Mesendoderm (in vitro differentiated cells): ENCODE results near the gene EPHA2.

Experiments
- DNase-seq: peaks from one replicate; pipeline ENCODE4 v3.0.0; 2013
- H2AK5ac ChIP-seq: 2 replicates; pipeline ENCODE4 v1.6.1; 2013; ENCODE audit warnings: low read length, inconsistent platforms
- H2BK120ac ChIP-seq: 2 replicates; pipeline ENCODE4 v1.6.1; 2013; ENCODE audit warnings: low read depth, mild to moderate bottlenecking, low read length, moderate library complexity, mixed read lengths
- H2BK15ac ChIP-seq: replicated peaks from 2 replicates; pipeline ENCODE4 v1.6.1; 2013; ENCODE audit warnings: low read depth, mild to moderate bottlenecking, moderate library complexity
- H2BK5ac ChIP-seq: 2 replicates; pipeline ENCODE4 v1.6.1; 2013; ENCODE audit warnings: low read length, inconsistent platforms
- H3K18ac ChIP-seq: 2 replicates; pipeline ENCODE4 v1.6.1; 2013; ENCODE audit warnings: mild to moderate bottlenecking, low read length, mixed read lengths
- H3K23ac ChIP-seq: one replicate; pipeline ENCODE4 v1.6.1; 2013; ENCODE audit warnings: low read length
- H3K27ac ChIP-seq: 2 replicates; pipeline ENCODE4 v1.5.1; 2013; ENCODE audit warnings: low read depth, mild to moderate bottlenecking, inconsistent platforms, low read length, moderate library complexity
- H3K27me3 ChIP-seq: 2 replicates; pipeline ENCODE4 v1.6.1; 2013; ENCODE audit warnings: low read length, control low read depth, mild to moderate bottlenecking, inconsistent platforms; ENCODE audit not compliant: insufficient read depth, poor library complexity
- H3K36me3 ChIP-seq: 2 replicates; pipeline ENCODE4 v1.6.1; 2013; ENCODE audit warnings: low read length, inconsistent platforms; ENCODE audit not compliant: control insufficient read depth, insufficient read depth
- H3K4ac ChIP-seq: one replicate; pipeline ENCODE4 v1.6.1; 2013; ENCODE audit warnings: low read depth, mild to moderate bottlenecking, low read length, moderate library complexity
- H3K4me1 ChIP-seq: 2 replicates; pipeline ENCODE4 v1.6.1; 2013; ENCODE audit warnings: low read depth, low read length, inconsistent platforms; ENCODE audit not compliant: control insufficient read depth
- H3K4me2 ChIP-seq: 2 replicates; pipeline ENCODE4 v1.6.1; 2013; ENCODE audit warnings: low read length
- H3K4me3 ChIP-seq: 2 replicates; pipeline ENCODE4 v1.5.1; 2013; ENCODE audit warnings: mild to moderate bottlenecking, low read length
- H3K56ac ChIP-seq: one replicate; pipeline ENCODE4 v1.6.1; 2013; ENCODE audit warnings: low read length
- H3K79me1 ChIP-seq: 2 replicates; pipeline ENCODE4 v1.6.1; 2013; ENCODE audit warnings: low read length, inconsistent platforms
- H3K79me2 ChIP-seq: 2 replicates; pipeline ENCODE4 v1.6.1; 2013; ENCODE audit warnings: mild to moderate bottlenecking, low read length; ENCODE audit not compliant: control insufficient read depth, insufficient read depth
- H3K9ac ChIP-seq: 2 replicates; pipeline ENCODE4 v1.6.1; 2013; ENCODE audit warnings: low read length, inconsistent platforms
- H4K5ac ChIP-seq: one replicate; pipeline ENCODE4 v1.6.1; 2013; ENCODE audit warnings: low read length
- H4K8ac ChIP-seq: one replicate; pipeline ENCODE4 v1.6.1; 2013; ENCODE audit warnings: low read depth, mild to moderate bottlenecking, control low read depth, low read length, moderate library complexity
- WGBS: extraction: QIAGEN DNeasy Blood & Tissue Kit; methylation state at CpG from one replicate; pipeline ENCODE4 v1.1.7; 2013; ENCODE audit warnings: low lambda C conversion rate, missing lambda C conversion rate; ENCODE audit not compliant: insufficient coverage; ENCODE audit errors: extremely low coverage; 5-methylcytosine and 5-hydroxymethylcytosine counted together

EPHA2 gene

DNA sequence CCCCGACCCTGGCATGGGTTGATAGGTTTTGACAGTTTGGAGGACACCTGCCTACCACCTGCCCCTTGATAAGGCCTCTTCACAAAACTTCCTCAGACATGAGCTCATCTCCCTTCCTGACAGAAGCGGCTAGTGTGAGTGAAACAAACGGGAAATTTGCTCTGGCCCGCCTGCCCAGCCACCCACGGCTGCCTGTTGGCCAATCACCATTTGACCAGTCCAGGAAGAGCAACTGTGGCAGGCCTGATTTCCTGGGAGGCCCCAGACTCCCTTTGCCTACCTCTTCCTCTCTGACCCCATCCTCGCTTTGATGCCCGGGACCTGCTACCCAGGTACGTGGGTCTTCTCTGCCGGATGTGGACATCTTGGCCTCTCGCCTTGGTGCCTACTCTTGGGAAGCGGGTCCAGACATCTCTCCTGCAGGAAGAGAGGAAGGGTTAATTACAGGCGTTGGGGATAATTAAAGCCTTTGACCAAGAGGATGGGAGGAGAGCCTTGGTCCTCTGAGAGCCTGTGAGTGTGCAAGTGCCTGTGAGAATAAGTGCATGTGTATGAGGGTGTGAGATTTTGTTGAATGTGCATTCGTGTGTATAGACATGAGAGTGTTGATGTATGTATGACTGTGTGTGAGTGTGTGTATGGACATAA, 1.1 kb upstream of the EPHA2 start:
- Histone ChIP-seq H2BK120ac (no peak overlapping the region), H3K79me2 (peaks cover 41% of the 10 kb centered on the region), H3K4me2 (no peak overlapping the region), H3K4ac (peak overlapping the region; percentile 28), H3K23ac (no peak overlapping the region), H2BK15ac (no peak overlapping the region), H4K8ac (no peak overlapping the region), H3K9ac (peak overlapping the region; percentile 77), H3K56ac (peak overlapping the region; percentile 93), H3K79me1 (peaks cover 2% of the 10 kb centered on the region), H2AK5ac (peak overlapping the region; percentile 6), H2BK5ac (no peak overlapping the region), H3K4me1 (peaks cover 17% of the 10 kb centered on the region), H3K27ac (no peak overlapping the region), H3K36me3 (no peaks in the 10 kb centered on the region), H3K18ac (no peak overlapping the region), H3K27me3 (no peaks in the 10 kb centered on the region), H3K4me3 (no peak overlapping the region), H4K5ac (no peak overlapping the region)
- no CpG with 5 or more reads among the region's 13 CpGs for WGBS
- DNase-seq = peak; percentile 75

DNA sequence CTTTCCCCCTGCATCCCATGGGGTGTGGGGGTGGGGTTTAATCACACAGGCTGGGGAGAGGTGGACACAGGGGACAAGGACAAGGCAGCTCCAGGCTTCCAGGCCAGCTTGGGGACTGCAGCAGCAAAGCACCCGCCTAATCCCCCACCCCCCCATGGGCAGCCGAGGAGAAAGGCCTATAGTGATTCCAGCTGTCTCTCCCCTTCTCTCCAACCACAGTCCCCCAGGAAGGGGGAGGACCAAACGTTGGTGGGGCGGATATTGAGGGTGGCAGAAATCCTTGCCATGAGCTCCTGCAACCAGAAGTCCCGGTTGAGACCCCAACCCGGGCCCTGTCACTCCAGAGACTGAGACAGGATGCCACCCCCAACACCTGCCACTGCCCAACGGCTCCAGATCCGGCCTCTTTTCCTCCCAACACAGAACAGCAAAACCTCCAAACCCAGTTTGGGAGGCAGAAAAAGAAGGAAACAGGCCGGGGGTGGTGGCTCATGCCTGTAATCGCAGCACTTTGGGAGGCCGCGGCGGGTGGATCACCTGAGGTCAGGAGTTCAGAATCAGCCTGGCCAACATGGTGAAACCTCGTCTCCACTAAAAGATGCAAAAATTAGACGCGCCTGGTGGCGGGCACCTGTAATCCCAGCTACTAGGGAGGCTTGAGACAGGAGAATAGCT, 1.7 kb downstream of the EPHA2 start:
- no peak for DNase-seq
- Histone ChIP-seq H3K4me2 (peak overlapping the region; percentile 85), H2BK15ac (no peak overlapping the region), H3K56ac (peak overlapping the region; percentile 97), H4K8ac (no peak overlapping the region), H3K27me3 (no peaks in the 10 kb centered on the region), H3K36me3 (peaks cover 9% of the 10 kb centered on the region), H3K4me3 (peak overlapping the region; percentile 93), H2BK5ac (no peak overlapping the region), H3K4ac (no peak overlapping the region), H4K5ac (no peak overlapping the region), H2BK120ac (no peak overlapping the region), H3K79me2 (peaks cover 70% of the 10 kb centered on the region), H3K9ac (peak overlapping the region; percentile 97), H3K4me1 (peaks cover 24% of the 10 kb centered on the region), H3K18ac (peak overlapping the region; percentile 77), H3K23ac (no peak overlapping the region), H2AK5ac (no peak overlapping the region), H3K27ac (peak overlapping the region; percentile 82), H3K79me1 (peaks cover 6% of the 10 kb centered on the region)
- no CpG with 5 or more reads among the region's 17 CpGs for WGBS

- Histone ChIP-seq H3K27me3 (no peaks in the 10 kb centered on the region), H4K8ac (no peak overlapping the region), H3K4ac (peak overlapping the region; percentile 49), H3K9ac (peak overlapping the region; percentile 97), H3K56ac (peak overlapping the region; percentile 97), H4K5ac (no peak overlapping the region), H3K18ac (peak overlapping the region; percentile 77), H3K4me2 (peak overlapping the region; percentile 85), H3K79me1 (peaks cover 7% of the 10 kb centered on the region), H3K23ac (peak overlapping the region; percentile 48), H3K27ac (peak overlapping the region; percentile 82), H3K4me3 (peak overlapping the region; percentile 93), H2BK15ac (no peak overlapping the region), H2BK5ac (peak overlapping the region; percentile 49), H3K79me2 (peaks cover 77% of the 10 kb centered on the region), H2AK5ac (peak overlapping the region; percentile 29), H2BK120ac (peak overlapping the region; percentile 21), H3K36me3 (peaks cover 14% of the 10 kb centered on the region), H3K4me1 (peaks cover 24% of the 10 kb centered on the region)
- no peak for DNase-seq
- no CpG with 5 or more reads among the region's 13 CpGs for WGBS
Observed at GRCh38 chr1:16153096-16153998, 2.5 kb downstream of the EPHA2 start.

GRCh38 chr1:16152481-16153087, 3.3 kb downstream of the EPHA2 start:
- Histone ChIP-seq H3K9ac (peak overlapping the region; percentile 97), H3K18ac (peak overlapping the region; percentile 77), H3K27ac (peak overlapping the region; percentile 82), H3K4me2 (peak overlapping the region; percentile 85), H3K4ac (peak overlapping the region; percentile 49), H2BK15ac (no peak overlapping the region), H3K36me3 (peaks cover 17% of the 10 kb centered on the region), H2BK120ac (peak overlapping the region; percentile 21), H3K4me1 (peaks cover 24% of the 10 kb centered on the region), H4K8ac (no peak overlapping the region), H4K5ac (no peak overlapping the region), H2AK5ac (no peak overlapping the region), H3K79me1 (peaks cover 9% of the 10 kb centered on the region), H3K56ac (peak overlapping the region; percentile 97), H3K79me2 (peaks cover 85% of the 10 kb centered on the region), H3K23ac (peak overlapping the region; percentile 48), H3K27me3 (no peaks in the 10 kb centered on the region), H2BK5ac (peak overlapping the region; percentile 49), H3K4me3 (peak overlapping the region; percentile 93)
- WGBS = no CpG with 5 or more reads among the region's 16 CpGs
- no peak for DNase-seq

DNA sequence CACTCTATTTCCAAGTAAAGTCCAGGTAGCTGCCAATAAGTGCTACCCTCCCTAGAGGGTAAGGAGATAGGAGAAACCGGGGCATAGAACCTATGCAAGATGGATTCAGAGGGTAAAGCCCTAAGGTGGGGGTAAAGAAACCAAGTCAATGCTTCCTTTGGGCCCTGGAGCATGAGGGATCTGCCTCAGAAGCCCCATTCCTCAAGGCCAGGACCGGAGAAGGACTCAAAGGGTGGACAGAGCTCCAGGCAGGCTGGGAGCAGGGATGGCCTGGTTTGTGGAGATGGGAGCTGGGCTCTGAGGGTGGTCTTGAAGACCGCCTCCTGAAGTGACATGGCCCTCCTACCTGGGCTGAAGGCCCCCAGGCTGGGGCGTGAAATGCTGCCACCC, 3.9 kb downstream of the EPHA2 start:
- Histone ChIP-seq H3K4me1 (peaks cover 28% of the 10 kb centered on the region), H3K4ac (peak overlapping the region; percentile 17), H4K8ac (no peak overlapping the region), H3K27ac (peak overlapping the region; percentile 72), H3K18ac (peak overlapping the region; percentile 77), H3K23ac (peak overlapping the region; percentile 96), H3K27me3 (no peaks in the 10 kb centered on the region), H3K9ac (peak overlapping the region; percentile 62), H2BK120ac (no peak overlapping the region), H3K36me3 (peaks cover 20% of the 10 kb centered on the region), H3K56ac (peak overlapping the region; percentile 97), H3K79me1 (peaks cover 9% of the 10 kb centered on the region), H3K4me3 (no peak overlapping the region), H4K5ac (no peak overlapping the region), H2AK5ac (no peak overlapping the region), H2BK5ac (peak overlapping the region; percentile 66), H2BK15ac (no peak overlapping the region), H3K4me2 (peak overlapping the region; percentile 3), H3K79me2 (peaks cover 91% of the 10 kb centered on the region)
- no CpG with 5 or more reads among the region's 4 CpGs for WGBS
- no peak for DNase-seq
